GM18861 (cell line): ENCODE measurements around the gene RANBP3.

Experiments
- ATAC-seq: cut with Tn5 transposase; IDR thresholded peaks from one replicate; pipeline ENCODE4 v1.9.1; 2021; ENCODE audit not compliant: unreplicated experiment

Gene RANBP3

GRCh38 chr19:5931251-5931650 lies 46.7 kb downstream of the RANBP3 start:
- no peak for ATAC-seq

- ATAC-seq = no peak
These were observed 48.3 kb downstream of the RANBP3 start for GRCh38 chr19:5929625-5930024.

DNA sequence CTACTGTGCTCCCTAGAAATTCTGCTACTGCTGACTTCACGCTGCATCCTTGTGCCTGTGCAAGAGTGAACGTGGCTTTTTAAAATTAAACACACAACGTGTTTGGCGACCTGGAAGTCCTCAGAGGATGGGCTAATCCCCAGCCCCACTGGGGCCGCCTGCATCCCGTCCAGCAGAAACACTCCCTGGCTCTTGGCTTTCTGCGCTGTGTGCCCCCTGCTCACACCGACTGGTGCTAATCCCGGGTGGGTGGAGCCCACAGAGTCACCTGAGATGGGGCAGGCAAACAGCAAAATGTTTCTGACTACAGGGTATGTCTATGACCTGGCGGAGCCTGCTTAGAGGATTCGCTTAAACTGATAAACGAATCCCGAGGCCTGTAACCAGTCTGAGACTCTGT lies 48.8 kb downstream of the RANBP3 start:
- ATAC-seq = no peak

- ATAC-seq = peak; percentile 72
These were observed 50.5 kb downstream of the RANBP3 start for GRCh38 chr19:5927441-5927821.

DNA sequence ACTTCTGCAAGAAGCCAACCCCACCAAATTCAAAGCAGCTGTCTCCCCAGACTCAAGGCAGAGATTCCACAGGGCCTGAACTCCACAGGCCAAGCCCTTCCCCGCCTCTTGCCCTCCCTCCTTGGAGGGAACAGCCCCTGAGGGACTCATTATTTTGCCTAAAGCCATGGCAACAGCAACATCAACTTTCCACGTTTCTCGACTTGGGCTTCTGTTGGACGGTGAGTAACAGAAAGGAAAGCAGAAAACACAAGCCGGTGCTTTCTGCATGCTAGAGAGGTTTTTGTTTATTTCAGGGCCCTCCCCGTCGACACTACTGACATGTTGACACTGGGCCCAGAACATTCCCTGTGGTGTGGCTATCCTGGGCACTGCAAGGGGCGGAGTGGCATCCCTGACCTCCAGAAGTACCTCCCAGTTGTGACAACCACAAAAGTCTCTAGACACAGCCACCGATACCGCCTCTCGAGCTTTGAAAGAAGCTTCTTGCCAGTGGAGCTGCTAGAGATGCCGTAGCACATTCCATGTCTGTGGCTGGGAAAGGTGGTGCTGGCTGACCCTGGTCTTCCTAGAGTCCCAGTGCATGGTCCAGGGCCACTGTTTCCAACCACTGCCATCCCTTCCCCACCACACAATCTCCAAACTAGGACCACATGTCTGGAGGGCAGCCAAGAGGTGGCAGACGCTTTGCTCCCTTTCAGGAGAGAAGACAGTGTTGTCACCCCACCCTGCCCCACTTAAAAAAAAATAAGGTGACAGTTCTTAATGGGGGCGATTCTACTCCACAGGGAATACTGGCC lies 51.1 kb downstream of the RANBP3 start:
- no peak for ATAC-seq

DNA sequence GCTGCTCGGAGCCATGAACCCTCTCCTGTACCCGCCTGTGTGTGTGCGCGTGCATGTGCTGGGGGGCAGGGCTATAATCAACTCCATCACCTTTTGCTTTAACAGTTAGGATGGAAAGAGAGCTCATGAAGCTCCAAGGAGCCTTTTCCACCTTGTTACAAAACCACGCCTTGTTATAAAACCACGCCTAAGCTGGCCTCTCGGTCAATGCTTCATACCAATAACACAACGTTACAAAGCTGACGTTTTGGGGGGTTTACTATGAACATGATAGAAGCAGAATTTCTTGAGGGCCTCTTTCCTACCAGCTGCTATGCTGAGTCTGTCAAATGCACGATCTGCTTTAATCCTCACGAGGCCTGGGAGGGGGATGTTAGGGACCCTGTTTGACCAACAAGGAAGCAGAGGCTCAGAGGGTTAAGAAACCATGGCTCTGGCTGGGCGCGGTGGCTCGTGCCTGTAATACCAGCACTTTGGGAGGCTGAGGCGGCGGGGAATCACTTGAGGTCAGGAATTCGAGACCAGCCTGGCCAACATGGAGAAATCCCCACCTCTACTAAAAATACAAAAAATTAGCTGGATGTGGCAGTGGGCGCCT lies 52.0 kb downstream of the RANBP3 start:
- ATAC-seq = no peak

GRCh38 chr19:5923356-5923755 lies 54.6 kb downstream of the RANBP3 start:
- ATAC-seq = no peak

DNA sequence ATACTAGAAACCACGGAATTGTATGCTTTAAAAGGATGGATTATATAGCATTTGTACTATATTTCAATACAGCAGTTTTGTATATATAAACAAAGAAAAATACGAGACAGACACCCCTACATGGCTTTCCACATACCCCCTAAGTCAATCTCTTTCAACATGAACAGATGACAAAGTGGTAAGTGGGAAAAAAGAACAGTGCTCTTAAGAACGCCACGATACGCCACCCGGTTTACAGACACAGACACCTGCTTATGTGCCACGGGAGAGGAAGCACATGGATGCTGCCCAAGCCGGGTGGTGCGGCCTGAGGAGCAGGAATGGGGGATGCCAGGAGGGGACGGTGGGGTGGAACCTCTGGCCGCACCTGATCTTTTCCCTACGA lies 55.8 kb downstream of the RANBP3 start:
- ATAC-seq = no peak

DNA sequence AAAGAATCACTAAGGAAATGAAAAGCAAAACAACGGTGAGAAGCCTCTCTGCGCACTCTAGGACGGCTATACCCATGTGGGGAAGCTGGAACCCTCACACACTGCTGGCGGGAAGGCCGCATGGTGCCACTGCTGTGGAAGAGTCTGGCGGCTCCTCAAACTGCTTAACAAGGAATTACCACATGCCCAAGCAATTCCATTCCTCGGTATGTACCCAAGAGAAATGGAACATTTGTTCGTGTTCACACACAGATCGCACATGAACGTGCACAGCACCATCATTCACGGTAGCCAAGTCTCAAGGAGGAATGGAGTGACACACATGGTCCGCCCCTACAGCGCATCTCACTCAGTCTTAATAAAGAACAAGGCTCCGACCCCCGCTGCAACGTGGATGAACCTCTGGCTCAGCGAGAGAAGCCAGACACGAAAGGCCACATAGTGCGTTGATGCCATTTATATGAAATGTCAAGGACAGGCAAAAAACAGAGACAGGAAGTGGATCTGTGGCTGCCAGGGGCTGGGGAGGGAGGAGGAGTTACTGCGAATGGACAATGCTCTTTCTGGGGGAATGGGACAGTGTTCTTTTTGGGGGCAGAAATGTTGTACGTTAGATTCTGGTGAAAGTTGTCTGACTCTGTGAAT lies 56.3 kb downstream of the RANBP3 start:
- ATAC-seq = no peak

- ATAC-seq = no peak
These were observed 59.4 kb downstream of the RANBP3 start for GRCh38 chr19:5918463-5919079.

GRCh38 chr19:5917431-5918107 lies 60.4 kb downstream of the RANBP3 start:
- no peak for ATAC-seq

- ATAC-seq = no peak
These were observed 61.7 kb downstream of the RANBP3 start for GRCh38 chr19:5916181-5916708.

- no peak for ATAC-seq
These were observed 62.2 kb downstream of the RANBP3 start for GRCh38 chr19:5915782-5916165.

DNA sequence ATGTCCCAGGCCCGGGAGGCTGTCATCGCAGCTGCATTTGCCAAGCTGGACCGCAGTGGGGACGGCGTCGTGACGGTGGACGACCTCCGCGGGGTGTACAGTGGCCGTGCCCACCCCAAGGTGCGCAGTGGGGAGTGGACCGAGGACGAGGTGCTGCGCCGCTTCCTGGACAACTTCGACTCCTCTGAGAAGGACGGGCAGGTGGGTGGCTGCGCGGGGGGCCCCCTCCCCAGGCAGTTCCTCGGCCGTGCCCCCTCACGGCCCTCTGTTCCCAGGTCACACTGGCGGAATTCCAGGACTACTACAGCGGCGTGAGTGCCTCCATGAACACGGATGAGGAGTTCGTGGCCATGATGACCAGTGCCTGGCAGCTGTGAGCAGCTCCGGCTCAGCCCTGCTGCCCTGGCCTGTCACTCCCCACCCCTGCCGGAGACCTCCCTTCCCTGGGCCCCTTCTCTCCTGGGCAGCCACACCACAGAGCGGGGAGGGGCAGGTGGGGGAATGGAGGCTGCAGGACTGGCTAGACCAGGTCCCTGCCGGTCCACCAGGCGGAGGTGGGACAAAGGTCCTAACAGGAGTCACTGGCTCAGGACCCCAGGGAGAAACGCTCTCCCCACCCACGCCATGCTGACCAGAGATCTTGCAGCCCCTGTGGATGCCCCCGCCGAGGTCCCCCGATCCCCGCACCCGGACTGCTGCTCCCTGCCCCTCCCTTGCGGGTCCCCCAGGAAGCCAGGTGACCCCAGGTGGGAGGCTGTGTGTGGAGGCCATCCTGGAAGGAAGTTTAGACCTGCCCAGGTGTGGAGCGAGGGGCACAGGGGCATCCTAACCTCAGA lies 62.8 kb downstream of the RANBP3 start:
- ATAC-seq = no peak

DNA sequence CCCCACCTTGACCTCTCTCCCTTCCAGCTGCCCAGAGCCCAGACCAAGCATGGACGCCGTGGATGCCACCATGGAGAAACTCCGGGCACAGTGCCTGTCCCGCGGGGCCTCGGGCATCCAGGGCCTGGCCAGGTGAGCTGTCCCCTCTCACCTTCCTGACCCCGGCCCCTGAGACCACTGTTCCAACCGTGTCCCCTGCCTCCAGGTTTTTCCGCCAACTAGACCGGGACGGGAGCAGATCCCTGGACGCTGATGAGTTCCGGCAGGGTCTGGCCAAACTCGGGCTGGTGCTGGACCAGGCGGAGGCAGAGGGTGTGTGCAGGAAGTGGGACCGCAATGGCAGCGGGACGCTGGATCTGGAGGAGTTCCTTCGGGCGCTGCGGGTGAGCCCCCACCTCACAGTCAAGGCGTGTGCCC lies 63.6 kb downstream of the RANBP3 start:
- no peak for ATAC-seq

GRCh38 chr19:5913739-5914357 lies 64.1 kb downstream of the RANBP3 start, which contains the start of gene CAPS:
TSS of gene CAPS (plus strand) at chr19:5914254. CDS start at chr19:5914407, 153 bp downstream.
- no peak for ATAC-seq

DNA sequence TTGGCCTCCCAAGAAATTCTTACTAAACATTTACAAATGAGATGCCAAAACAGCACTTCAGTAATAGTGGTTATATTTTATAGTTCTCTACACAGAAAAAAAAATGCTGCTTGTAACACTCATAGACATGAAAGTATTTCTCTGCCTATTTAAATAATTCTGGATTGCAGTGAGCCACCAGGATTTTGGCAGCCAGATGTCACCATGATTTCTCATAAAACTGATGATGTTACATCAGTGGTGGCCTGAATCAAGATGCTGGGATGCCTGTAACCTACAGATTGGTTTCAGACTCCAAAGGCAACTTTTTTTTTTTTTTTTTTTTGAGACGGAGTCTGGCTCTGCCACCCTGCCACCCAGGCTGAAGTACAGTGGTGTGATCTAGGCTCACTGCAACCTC lies 66.6 kb downstream of the RANBP3 start:
- no peak for ATAC-seq

GRCh38 chr19:5910638-5910907 lies 67.4 kb downstream of the RANBP3 start:
- ATAC-seq = no peak

DNA sequence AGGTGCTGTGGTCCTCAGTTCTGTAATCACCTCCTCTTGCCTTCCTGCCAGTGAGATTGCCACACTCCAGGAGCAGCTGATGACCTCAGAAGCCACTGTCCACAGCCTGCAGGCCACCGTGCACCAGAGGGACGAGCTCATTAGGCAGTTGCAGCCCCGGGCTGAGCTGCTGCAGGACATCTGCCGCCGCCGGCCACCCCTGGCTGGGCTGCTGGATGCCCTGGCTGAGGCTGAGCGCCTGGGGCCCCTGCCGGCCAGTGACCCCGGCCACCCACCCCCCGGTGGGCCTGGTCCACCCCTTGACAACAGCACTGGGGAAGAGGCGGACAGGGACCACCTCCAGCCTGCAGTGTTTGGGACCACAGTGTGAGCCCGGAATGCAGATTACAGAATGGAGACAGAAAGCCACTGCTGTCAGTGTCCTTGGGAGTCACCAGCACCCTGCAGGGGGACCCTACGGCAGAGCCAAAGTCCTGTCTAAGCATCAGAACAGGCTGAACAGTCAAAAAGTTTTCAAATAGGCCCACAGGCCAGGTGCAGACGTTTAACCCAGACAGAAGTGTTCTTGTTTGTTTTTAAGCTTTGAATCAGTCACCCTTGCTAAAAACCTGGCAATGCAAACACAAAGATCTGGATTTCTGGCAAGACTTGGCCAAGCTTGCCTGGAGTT lies 69.0 kb downstream of the RANBP3 start:
- no peak for ATAC-seq
